ENCODE data around the gene TOP1. TPM values are rescaled to one million over a fixed set of nuclear protein-coding genes. Genes with fewer than 3 reads are reported as not detected.

TOP1 gene
- polyA plus RNA-seq, 2 of the 4 experiments (the other 2 are of a cell fraction), result 20.8 to 70.6 TPM

DNA sequence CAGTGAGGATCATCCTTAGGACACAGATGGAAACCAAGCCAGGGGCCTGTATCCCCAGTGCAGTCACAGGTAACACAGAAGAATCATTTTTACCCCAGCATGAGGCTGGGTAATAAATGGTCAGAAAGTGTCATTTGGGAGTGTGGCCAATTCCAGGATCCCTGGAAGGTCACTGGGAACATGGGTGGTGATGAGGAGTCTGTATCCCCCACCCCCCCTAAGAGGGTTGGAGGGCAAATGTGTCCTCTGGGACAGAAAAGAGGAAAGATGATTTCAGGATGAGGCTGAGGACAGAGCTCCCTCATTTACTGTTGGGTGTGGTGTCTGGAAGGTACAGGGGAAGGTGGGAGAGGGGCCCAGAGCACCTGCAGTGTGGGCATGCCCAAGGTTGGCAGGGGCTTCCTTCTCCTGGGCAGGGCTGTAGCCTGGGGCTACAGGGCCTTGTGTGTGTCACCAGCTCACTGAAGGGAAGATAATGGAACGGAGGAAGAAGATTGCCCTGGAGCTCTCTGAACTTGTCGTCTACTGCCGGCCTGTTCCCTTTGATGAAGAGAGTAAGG, 143.2 kb downstream of the TOP1 start:
- Histone ChIP-seq H3K9me3 (no peaks in the 10 kb centered on the region), H3K4me1 (no peaks in the 10 kb centered on the region), H3K4me2 (no peak overlapping the region), H3K27ac (no peak overlapping the region), H3K4me3 (no peak overlapping the region)
- no peak for FAIRE-seq
- TF ChIP-seq RAD21 (conservative IDR thresholded peaks at IDR 0.05 in 1 of 2, IDR thresholded peaks at IDR 0.05 in 1 of 2) (no peak), EHMT2 (IDR thresholded peaks at IDR 0.05; ENCODE audit: low read depth) (no peak), KDM5A (IDR thresholded peaks at IDR 0.05) (no peak), ELK1 (IDR thresholded peaks at IDR 0.05; ENCODE audit: low read depth, low read length) (no peak), ZC3H11A (IDR thresholded peaks at IDR 0.05) (no peak), SMC3 (IDR thresholded peaks at IDR 0.05) (no peak), REST (IDR thresholded peaks at IDR 0.05) (no peak), HES2 (IDR thresholded peaks at IDR 0.05) (no peak), HEYL (CRISPR knock-in tag; IDR thresholded peaks at IDR 0.05) (no peak), GATA3 (IDR thresholded peaks at IDR 0.05; ENCODE audit: borderline replicate concordance) (no peak), HDAC2 (IDR thresholded peaks at IDR 0.05) (no peak), CHD4 (IDR thresholded peaks at IDR 0.05; ENCODE audit: borderline replicate concordance) (no peak), TFCP2L1 (CRISPR knock-in tag; IDR thresholded peaks at IDR 0.05) (no peak), EHF (CRISPR knock-in tag; IDR thresholded peaks at IDR 0.05) (no peak), NR3C1 (IDR thresholded peaks at IDR 0.05) (no peak), PBX3 (IDR thresholded peaks at IDR 0.05) (no peak), ZNF302 (CRISPR knock-in tag; IDR thresholded peaks at IDR 0.05) (no peak)
- TF ChIP-seq, protein P1, sequence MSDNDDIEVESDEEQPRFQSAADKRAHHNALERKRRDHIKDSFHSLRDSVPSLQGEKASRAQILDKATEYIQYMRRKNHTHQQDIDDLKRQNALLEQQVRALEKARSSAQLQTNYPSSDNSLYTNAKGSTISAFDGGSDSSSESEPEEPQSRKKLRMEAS (IDR thresholded peaks at IDR 0.05), result no peak
- POLR2A ChIA-PET, result no interaction called here
- no peak for ATAC-seq
- CTCF ChIA-PET, result interaction anchor here (0.9 to 12.1 kb wide), 19 partner anchors 8 to 521 kb away, joined by 3 to 248 read pairs (median 12); partner anchors contain the start of genes LPIN3, PLCG1 and ZHX3
- no peak for DNase-seq (ENCODE audit: low read depth in 1 of 2, low spot score in 1 of 2)
- 84% methylated on average over 3 of the region's 3 CpGs for WGBS (ENCODE audit: missing lambda C conversion rate)

DNA sequence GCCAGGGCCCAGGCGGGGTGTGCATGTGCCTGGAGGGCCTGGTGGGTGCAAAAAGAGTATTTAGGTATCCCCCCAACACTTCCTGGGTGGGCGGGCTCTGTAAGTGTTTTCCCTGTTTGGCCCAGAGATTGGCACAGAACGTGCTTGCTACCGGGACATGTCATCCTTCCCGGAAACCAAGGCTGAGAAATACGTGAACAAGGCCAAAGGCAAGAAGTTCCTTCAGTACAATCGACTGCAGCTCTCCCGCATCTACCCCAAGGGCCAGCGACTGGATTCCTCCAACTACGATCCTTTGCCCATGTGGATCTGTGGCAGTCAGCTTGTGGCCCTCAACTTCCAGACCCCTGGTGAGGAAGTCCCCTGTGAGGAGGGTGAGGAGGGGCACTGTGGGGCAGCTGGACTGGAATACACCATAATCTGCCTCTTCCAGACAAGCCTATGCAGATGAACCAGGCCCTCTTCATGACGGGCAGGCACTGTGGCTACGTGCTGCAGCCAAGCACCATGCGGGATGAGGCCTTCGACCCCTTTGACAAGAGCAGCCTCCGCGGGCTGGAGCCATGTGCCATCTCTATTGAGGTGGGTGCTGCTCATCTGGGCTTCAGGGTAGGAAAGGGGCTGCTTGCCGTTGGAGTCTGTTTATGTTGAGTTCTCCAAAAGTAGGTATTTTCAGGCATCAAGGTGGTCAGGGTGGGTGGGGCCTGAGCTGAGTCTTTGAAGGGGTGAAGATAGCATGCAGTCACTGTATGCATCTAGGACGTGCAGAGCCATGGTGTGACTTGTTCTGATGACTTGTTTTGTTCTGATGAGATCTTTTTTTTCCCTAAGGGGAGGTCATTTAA, 143.9 kb downstream of the TOP1 start:
- CTCF ChIA-PET, result interaction anchor here (0.6 to 12.1 kb wide), 69 partner anchors 9 to 520 kb away, joined by 3 to 248 read pairs (median 5); partner anchors contain the start of genes LPIN3, PLCG1 and ZHX3

More for the DNA sequence above, 143.9 kb downstream of the TOP1 start:
- Histone ChIP-seq H3K4me2 (no peak overlapping the region), H3K4me3 (no peak overlapping the region), H3K27ac (no peak overlapping the region), H3K4me1 (peaks cover 4% of the 10 kb centered on the region; the same call in 1 of the 3 replicates), H3K9me3 (no peaks in the 10 kb centered on the region)
- ATAC-seq, result peak; percentile 22 to 41; a peak in 3 of 6 replicates
- no peak for FAIRE-seq
- POLR2A ChIA-PET, result no interaction called here
- TF ChIP-seq NFE2L2 (conservative IDR thresholded peaks at IDR 0.05; ENCODE audit: low read length) (no peak), POLR2A (IDR thresholded peaks at IDR 0.05; ENCODE audit: low read length) (no peak), FOSB (CRISPR knock-in tag; IDR thresholded peaks at IDR 0.05) (no peak), ZNF302 (CRISPR knock-in tag; IDR thresholded peaks at IDR 0.05) (no peak), CHD4 (IDR thresholded peaks at IDR 0.05; ENCODE audit: borderline replicate concordance) (no peak), USF2 (IDR thresholded peaks at IDR 0.05) (no peak), PBX3 (IDR thresholded peaks at IDR 0.05) (no peak), MAFK (IDR thresholded peaks at IDR 0.05; ENCODE audit: partially characterized antibody) (no peak), HES2 (IDR thresholded peaks at IDR 0.05) (no peak)
- 89% methylated on average over 12 of the region's 18 CpGs for WGBS (ENCODE audit: missing lambda C conversion rate)
- DNase-seq (ENCODE audit: low read depth in 1 of 2, low spot score in 1 of 2), result no peak

Data from A549 (cell line).